Measurements from ENCODE around the gene CTSA.
"Not testable (repeated sequence)": the region's sequence is repeated elsewhere in the genome, so short reads cannot be mapped to it uniquely, and the experiment has no call there.

CTSA gene

GRCh38 chr20:45918779-45919537 lies 27.8 kb downstream of the CTSA start:
- no peak for DNase-seq (ENCODE audit: low spot score)

GRCh38 chr20:45919542-45920399 lies 28.6 kb downstream of the CTSA start:
- DNase-seq (ENCODE audit: low spot score): no peak

GRCh38 chr20:45920462-45921336 lies 29.6 kb downstream of the CTSA start:
- no peak for DNase-seq (ENCODE audit: low spot score)

- no peak for DNase-seq (ENCODE audit: low spot score)
These were observed 30.4 kb downstream of the CTSA start for GRCh38 chr20:45921337-45922189.

- DNase-seq (ENCODE audit: low spot score): peak; percentile 64
These were observed 33.5 kb downstream of the CTSA start for GRCh38 chr20:45924391-45925261.

DNA sequence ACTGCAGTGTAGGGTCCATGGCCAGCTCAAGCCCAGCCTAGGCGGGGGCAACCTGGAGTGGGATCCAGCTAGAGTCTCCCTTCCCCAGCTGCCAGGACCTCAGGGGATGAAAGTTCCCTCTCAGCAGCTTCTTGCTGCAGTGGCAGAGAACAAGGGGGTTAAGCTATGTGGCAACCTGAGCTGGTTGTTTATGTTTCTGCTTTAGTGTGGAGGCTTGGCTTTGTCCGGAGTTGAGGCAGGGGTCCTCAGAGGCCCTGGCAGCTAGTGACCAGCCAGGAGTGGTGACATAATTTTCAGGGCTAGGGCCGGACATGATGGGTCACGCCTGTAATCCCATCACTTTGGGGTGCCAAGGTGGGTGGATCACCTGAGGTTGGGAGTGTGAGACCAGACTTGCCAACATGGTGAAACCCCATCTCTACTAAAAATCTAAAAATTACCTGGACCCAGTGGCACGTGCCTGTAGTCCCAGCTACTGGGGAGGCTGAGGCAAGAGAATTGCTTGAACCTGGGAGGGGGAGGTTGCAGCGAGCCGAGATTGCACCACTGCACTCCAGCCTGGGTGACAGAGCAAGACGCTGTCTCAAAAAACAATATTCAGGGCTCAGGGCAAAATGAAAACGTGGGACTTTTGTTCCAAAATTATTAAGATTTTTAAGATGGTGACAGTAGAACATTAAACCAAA lies 34.8 kb downstream of the CTSA start:
- no peak for DNase-seq (ENCODE audit: low spot score)

GRCh38 chr20:45926731-45927070 lies 35.6 kb downstream of the CTSA start:
- DNase-seq (ENCODE audit: low spot score): no peak

- no peak for DNase-seq (ENCODE audit: low spot score)
These were observed 36.1 kb downstream of the CTSA start for GRCh38 chr20:45927071-45927878.

- DNase-seq (ENCODE audit: low spot score): not testable (repeated sequence)
These were observed 40.5 kb downstream of the CTSA start for GRCh38 chr20:45931680-45932079.

GRCh38 chr20:45933266-45934045 lies 42.3 kb downstream of the CTSA start:
- DNase-seq (ENCODE audit: low spot score): peak; percentile 77

GRCh38 chr20:45934046-45934585 lies 43.0 kb downstream of the CTSA start:
- DNase-seq (ENCODE audit: low spot score): no peak

- DNase-seq (ENCODE audit: low spot score): peak; percentile 99
These were observed 43.7 kb downstream of the CTSA start, which contains the start of gene PCIF1 for GRCh38 chr20:45934586-45935415. Gene PCIF1, plus strand, starts transcription at chr20:45934683. Its CDS starts 4,317 bp downstream, at chr20:45939000.

GRCh38 chr20:45935416-45936046 lies 44.4 kb downstream of the CTSA start:
- DNase-seq (ENCODE audit: low spot score): no peak

GRCh38 chr20:45937765-45938164 lies 46.6 kb downstream of the CTSA start:
- no peak for DNase-seq (ENCODE audit: low spot score)

DNA sequence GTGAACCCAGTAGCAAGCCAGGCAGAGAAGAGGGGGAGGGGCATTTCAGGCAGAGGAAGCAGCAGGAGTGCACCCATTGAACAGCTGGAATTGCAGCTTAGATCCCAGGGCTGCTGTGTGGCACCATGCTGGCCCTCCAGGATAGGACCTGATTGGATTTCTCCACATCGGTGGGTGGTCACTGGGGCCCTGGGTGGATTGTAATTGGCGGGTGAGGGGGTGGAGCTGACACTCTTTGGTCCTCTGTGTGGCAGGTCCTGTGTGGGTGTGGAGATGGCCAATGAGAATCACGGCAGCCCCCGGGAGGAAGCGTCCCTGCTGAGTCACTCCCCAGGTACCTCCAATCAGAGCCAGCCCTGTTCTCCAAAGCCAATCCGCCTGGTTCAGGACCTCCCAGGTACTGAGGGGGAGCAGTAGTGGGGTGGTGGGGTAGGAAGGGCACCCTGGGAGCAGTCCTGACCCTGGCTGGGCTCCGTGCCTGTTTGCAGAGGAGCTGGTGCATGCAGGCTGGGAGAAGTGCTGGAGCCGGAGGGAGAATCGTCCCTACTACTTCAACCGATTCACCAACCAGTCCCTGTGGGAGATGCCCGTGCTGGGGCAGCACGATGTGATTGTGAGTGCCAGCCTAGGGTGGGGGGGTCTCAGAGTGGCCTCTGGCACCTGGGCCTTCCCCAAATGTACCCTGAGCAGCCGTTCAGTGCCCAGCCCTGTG lies 47.7 kb downstream of the CTSA start:
- no peak for DNase-seq (ENCODE audit: low spot score)

DNA sequence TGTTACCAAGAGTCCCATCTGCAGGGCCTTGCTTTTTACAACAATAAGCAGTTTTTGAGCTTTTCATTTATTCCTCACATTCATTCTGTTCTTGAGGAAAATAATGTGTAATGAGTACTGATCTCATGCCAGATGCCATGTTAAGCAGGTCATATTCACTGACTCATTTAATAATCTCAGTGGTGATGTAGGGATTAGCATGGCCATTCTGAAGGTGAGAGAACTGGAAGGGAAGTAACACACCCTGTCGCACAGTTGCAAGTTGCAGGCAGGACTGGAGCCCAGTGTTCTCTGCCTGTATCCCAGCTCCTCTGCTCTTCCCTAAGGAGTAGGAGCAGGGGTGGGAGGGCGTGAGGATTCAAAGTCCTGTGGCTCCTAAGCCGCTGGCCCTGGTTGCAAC lies 48.9 kb downstream of the CTSA start:
- DNase-seq (ENCODE audit: low spot score): no peak
